A204.1 (cell line): Measurements from ENCODE around the gene MEIS2.

Experiments used
- FAIRE-seq: peaks from 2 replicates; lab custom pipeline; 2012; peaks lifted over from hg19 to GRCh38; lab: Jason Lieb, UNC

The MEIS2 gene

DNA sequence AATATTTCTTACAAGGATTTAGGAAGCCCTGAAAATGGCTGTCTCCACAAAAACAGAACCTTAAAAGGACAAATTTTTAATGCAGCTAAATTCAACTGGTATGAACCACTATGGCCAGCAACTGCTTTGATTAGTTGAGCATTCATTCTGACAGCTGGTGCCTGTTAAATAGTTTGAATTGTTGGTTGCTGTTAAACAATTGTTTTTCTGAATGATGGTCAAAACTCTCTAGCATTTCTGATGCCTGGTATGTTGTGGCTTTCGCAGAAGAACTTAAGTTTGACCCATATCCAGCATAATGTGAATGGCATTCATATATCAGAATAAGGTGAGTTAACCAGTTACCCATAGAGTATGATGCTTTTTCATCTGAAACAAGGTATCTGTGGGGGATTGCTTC lies 138.4 kb downstream of the MEIS2 start:
- FAIRE-seq: no peak

GRCh38 chr15:36960947-36961227 lies 139.5 kb downstream of the MEIS2 start:
- FAIRE-seq: no peak

DNA sequence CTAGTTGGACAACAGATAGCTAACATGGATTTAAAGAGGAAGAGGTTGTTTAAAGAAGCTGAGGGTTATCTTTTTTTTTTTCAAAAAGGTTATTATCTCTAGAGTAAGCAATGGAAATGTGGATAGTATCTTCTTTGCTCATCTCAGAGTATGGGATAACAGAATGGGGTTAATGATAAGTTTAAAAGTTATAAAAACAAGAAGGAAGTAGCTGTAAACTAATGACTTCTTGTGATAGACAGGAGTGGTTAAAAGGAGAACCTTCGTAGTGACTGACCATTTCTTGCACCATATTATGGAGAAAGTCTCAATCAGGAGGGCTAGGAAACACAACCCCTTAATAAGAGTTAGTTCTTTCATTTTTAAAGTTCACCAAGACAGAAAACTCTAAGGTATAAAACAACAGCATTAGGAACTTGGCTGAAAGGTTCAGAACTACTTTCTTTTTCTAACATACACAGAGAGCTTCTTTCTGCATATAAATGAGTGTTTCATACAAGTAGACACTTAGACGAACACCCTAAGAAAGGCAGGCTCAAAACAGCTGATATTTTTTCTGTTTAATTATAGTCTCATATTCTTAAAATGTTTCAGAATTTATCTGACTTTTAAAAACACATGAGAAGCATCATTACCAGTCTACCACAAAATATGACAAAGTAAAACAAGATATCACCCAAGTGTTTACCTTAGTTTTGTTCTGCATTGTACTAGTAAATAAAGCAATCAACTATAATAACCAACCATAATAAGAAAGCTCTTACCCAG lies 140.0 kb downstream of the MEIS2 start:
- no peak for FAIRE-seq

- FAIRE-seq: no peak
Measured at GRCh38 chr15:36959746-36960145, 140.6 kb downstream of the MEIS2 start.

DNA sequence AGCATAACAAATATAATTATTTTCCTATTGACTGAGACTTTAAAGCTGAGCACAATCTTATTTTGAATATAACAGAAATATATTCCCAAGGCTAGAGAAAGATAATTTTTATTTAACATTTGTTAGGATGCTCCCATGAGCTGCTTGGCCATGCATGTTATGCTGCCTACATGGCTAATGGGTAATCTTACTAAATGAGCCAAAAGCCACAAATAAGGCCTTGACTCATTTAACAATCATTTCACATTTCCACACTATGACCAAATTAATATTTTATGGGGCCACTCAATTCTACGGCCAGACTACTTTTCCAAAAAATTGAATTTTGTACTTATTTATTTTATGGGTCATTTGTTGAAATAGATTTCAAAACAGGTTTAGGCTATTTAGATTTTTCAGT lies 141.7 kb downstream of the MEIS2 start:
- FAIRE-seq: no peak

- no peak for FAIRE-seq
Measured at GRCh38 chr15:36954486-36954885, 145.9 kb downstream of the MEIS2 start.

GRCh38 chr15:36953346-36953745 lies 147.0 kb downstream of the MEIS2 start:
- no peak for FAIRE-seq

DNA sequence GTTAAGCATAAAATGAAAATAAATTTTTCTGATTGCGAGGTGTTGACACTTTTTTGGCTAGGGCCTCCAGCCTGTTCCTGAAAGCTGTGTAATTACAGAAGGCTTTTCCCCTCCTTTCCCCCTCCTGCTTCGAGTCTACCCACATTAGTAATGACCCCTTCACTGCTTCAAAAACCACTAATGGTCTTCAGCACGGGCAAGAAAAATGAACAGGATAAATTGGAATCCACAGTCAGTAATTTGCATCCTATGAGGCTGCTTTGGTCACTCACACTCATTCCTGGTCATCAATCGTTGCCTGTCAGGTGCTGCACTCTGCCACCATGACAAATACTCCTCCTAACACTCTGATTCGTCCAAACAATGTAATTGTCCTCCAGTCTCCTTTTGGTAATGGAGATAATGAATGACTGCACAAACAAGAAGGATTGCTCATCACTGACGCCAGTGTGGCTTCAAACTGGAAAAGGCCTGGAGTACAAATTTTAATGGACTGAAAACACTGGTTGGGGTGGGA lies 148.6 kb downstream of the MEIS2 start:
- no peak for FAIRE-seq

- FAIRE-seq: no peak
Measured at GRCh38 chr15:36950371-36950770, 150.0 kb downstream of the MEIS2 start.

GRCh38 chr15:36948982-36949381 lies 151.4 kb downstream of the MEIS2 start:
- FAIRE-seq: no peak

DNA sequence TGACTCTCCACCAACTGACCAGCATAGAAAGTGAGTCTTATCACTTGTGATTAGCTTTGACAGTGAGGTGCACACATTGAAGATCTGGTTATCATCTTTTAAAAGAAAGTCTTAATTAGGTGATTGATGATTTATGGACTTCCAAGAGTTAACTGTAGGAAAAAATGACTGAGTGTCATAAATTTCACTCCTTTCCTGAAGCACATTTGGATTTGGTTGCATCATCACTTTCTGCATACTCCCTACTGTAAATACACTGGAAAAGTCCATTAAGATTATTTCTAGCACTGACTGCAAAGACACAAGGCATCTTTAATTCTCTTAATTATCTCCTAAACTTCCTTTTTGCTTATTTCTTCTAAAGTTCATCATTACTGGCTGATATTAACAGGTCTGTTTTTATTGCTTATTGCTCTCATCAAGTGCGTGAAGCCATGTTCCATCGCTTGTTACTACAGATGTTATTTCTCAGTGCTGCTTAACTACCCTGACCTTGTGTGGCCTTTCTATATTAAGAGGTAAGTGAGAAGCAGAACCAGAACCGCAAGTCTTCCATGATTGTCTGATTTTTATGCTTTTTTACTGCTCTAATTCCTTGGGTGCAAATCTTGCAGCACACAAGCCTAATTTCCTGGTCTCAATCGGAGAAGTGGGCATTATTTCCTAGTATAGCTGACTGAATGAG lies 153.2 kb downstream of the MEIS2 start:
- FAIRE-seq: no peak

GRCh38 chr15:36944442-36944841 lies 155.9 kb downstream of the MEIS2 start:
- FAIRE-seq: no peak

GRCh38 chr15:36943508-36944361 lies 156.6 kb downstream of the MEIS2 start:
- FAIRE-seq: no peak

DNA sequence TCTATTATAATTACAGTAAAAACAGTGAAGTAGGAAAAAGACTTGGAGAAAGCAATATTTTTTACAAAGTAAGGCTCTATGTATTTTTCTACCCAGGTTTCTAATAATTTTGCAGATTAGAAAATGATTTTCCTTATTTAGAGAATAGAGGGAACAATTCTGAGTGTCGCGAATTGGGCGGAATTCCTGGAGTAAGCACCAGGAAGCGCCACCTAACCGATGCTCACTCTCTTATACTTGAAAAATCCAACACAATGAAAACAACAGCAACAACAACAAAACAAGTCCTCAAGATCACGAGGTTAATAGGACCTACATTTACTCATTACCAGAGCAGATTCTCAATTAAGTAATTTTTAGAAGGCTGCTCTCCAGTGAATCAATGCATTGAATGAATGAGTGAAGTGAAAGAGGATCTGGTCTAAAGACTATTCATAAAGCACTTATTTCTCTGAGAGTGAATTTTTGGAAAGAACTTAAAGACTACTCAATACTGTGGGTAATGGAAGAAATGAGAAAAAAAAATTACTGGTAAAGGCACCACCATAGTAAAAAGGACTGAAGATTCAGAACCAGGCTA lies 158.0 kb downstream of the MEIS2 start:
- no peak for FAIRE-seq

DNA sequence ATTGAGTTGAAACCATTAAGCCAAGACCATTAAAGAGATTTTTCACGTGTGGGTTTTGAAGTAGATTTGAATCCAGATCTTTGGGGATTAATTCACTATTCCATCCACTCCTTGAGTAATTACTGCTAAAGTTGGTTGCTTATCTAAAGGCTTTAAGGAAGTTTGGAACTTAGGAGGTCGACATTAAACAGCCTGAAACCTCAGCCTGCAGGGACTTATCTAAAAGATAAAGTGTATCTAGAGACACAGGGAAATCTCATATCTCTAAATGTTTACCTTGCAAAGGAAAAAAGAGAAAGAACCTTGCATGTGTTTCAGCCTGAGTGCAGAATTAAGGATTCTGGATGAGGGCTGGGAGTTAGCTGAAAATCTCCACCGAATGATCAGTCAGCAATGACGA lies 158.6 kb downstream of the MEIS2 start:
- no peak for FAIRE-seq

GRCh38 chr15:36940636-36941260 lies 159.6 kb downstream of the MEIS2 start:
- FAIRE-seq: no peak

DNA sequence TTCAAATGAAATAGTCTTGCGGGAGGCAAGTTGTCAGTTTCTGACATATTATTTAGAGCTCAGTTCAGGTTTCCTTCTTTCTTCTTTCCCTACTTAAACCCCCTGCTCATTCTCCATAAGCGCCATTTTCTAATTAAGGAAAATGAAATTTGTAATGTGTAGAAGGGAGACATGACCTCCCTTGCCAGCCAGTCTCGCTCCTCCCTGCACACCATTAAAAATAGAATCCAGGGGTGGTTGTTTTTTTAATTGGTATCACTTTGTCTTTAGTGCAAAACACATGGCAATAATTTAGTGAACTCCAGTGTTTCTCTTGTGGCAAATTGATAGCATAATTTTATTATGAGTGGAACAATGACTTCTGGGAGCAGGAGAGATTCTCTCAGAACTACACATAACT lies 160.1 kb downstream of the MEIS2 start:
- FAIRE-seq: no peak

GRCh38 chr15:36938764-36939163 lies 161.6 kb downstream of the MEIS2 start:
- FAIRE-seq: no peak

- FAIRE-seq: no peak
Measured at GRCh38 chr15:36938131-36938530, 162.2 kb downstream of the MEIS2 start.

DNA sequence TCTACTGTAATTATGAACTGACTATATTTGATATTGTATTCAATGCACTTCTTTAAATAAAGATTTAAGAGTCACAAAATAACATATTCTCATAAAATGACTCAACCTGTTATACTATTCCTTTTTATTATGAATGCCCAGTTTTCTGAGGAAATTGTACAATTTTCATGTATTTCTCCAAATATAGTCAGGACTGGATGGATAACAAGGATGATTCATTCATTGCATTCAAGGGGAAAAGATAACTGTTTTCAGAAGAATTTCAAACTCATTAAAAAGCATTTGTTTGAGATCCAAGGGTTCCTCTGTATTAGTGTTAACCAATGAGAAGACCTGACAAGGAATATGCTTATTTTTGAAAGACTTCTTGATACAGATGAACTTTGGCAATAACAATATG lies 163.7 kb downstream of the MEIS2 start:
- no peak for FAIRE-seq

- FAIRE-seq: no peak
Measured at GRCh38 chr15:36933255-36933990, 166.9 kb downstream of the MEIS2 start.

- FAIRE-seq: no peak
Measured at GRCh38 chr15:36932070-36932469, 168.3 kb downstream of the MEIS2 start.
